ENCODE measurements around the gene DMD. TPM values are rescaled to one million over a fixed set of nuclear protein-coding genes. Genes with fewer than 3 reads are reported as not detected.

The DMD gene
- total and polyA plus RNA-seq, 2 donors (not counting 1 experiment from before 2014, with no cell fraction given) = 5.1 to 7.2 TPM

DNA sequence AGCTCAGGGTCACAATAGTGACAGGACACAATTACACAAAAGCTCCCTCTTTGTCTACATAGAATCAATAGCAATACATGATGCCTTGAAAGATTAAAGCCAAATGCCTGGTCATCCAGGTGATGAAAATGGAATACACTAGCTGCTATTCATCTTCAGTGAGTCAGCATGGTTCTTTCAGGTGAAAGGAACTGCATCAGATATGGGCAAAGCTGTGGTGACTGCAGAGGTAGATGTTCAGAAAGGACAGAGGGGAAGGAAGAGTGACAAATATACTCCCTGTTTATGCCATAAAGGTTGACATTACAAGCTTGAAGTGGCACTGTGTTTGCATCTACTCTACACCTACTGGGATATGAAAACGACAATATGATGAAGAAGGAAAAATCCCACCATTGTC lies 2119.5 kb downstream of the DMD start:
- Histone ChIP-seq H3K79me2 (ENCODE audit: control insufficient read depth, insufficient read depth, low read length) (no peaks in the 10 kb centered on the region), H3K4me3 (replicated peaks in 1 of 4; ENCODE audit: control extremely low read depth in 1 of 4, insufficient read depth in 1 of 4, low read depth in 3 of 4, low read length in 4 of 4) (no peak overlapping the region), H3K36me3 (ENCODE audit: control insufficient read depth, insufficient read depth, low read length) (no peaks in the 10 kb centered on the region), H3K9ac (ENCODE audit: insufficient read depth, low read length) (no peak overlapping the region), H2AFZ (ENCODE audit: low read length) (no peak overlapping the region), H3K4me2 (ENCODE audit: extremely low read depth, insufficient read depth, low read length) (no peak overlapping the region), H4K20me1 (ENCODE audit: control insufficient read depth, extremely low read depth, insufficient read depth, low read length) (no peaks in the 10 kb centered on the region), H3K27me3 (ENCODE audit: control insufficient read depth, insufficient read depth, low read length) (no peaks in the 10 kb centered on the region), H3K4me1 (ENCODE audit: control insufficient read depth, extremely low read depth, insufficient read depth, low read length) (no peaks in the 10 kb centered on the region), H3K27ac (ENCODE audit: insufficient read depth, low read length) (no peak overlapping the region), H3K9me3 (ENCODE audit: control insufficient read depth, insufficient read depth, low read depth, low read length) (no peaks in the 10 kb centered on the region)
- no peak for DNase-seq (ENCODE audit: low read depth in 2 of 2)
- no peak for TF ChIP-seq CTCF (conservative IDR thresholded peaks at IDR 0.05 in 1 of 2, IDR thresholded peaks at IDR 0.05 in 1 of 2; ENCODE audit: low read depth in 1 of 2, low read length in 2 of 2)
- TF ChIP-seq EZH2 (IDR thresholded peaks at IDR 0.05; ENCODE audit: low read length, missing control alignments) = no peak

- Histone ChIP-seq H3K79me2 (ENCODE audit: control insufficient read depth, insufficient read depth, low read length) (no peaks in the 10 kb centered on the region), H3K27ac (ENCODE audit: insufficient read depth, low read length) (no peak overlapping the region), H3K4me3 (replicated peaks in 1 of 4; ENCODE audit: control extremely low read depth in 1 of 4, insufficient read depth in 1 of 4, low read depth in 3 of 4, low read length in 4 of 4) (no peak overlapping the region), H3K9ac (ENCODE audit: insufficient read depth, low read length) (no peak overlapping the region), H2AFZ (ENCODE audit: low read length) (no peak overlapping the region), H3K4me2 (ENCODE audit: extremely low read depth, insufficient read depth, low read length) (no peak overlapping the region), H3K36me3 (ENCODE audit: control insufficient read depth, insufficient read depth, low read length) (no peaks in the 10 kb centered on the region), H3K27me3 (ENCODE audit: control insufficient read depth, insufficient read depth, low read length) (no peaks in the 10 kb centered on the region), H3K4me1 (ENCODE audit: control insufficient read depth, extremely low read depth, insufficient read depth, low read length) (no peaks in the 10 kb centered on the region), H3K9me3 (ENCODE audit: control insufficient read depth, insufficient read depth, low read depth, low read length) (no peaks in the 10 kb centered on the region), H4K20me1 (ENCODE audit: control insufficient read depth, extremely low read depth, insufficient read depth, low read length) (no peaks in the 10 kb centered on the region)
- TF ChIP-seq CTCF (conservative IDR thresholded peaks at IDR 0.05 in 1 of 2, IDR thresholded peaks at IDR 0.05 in 1 of 2; ENCODE audit: low read depth in 1 of 2, low read length in 2 of 2) (no peak), EZH2 (IDR thresholded peaks at IDR 0.05; ENCODE audit: low read length, missing control alignments) (no peak)
- DNase-seq (ENCODE audit: low read depth in 2 of 2) = no peak
Observed at GRCh38 chrX:31074522-31074921, 2136.8 kb downstream of the DMD start.

- Histone ChIP-seq H3K9me3 (ENCODE audit: control insufficient read depth, insufficient read depth, low read depth, low read length) (no peaks in the 10 kb centered on the region), H3K27ac (ENCODE audit: insufficient read depth, low read length) (no peak within 1 kb of the TSS), H3K79me2 (ENCODE audit: control insufficient read depth, insufficient read depth, low read length) (no peaks in the 10 kb centered on the region), H4K20me1 (ENCODE audit: control insufficient read depth, extremely low read depth, insufficient read depth, low read length) (no peaks in the 10 kb centered on the region), H3K4me1 (ENCODE audit: control insufficient read depth, extremely low read depth, insufficient read depth, low read length) (no peaks in the 10 kb centered on the region), H3K27me3 (ENCODE audit: control insufficient read depth, insufficient read depth, low read length) (no peaks in the 10 kb centered on the region), H3K9ac (ENCODE audit: insufficient read depth, low read length) (no peak within 1 kb of the TSS), H3K36me3 (ENCODE audit: control insufficient read depth, insufficient read depth, low read length) (no peaks in the 10 kb centered on the region), H3K4me3 (replicated peaks in 1 of 4; ENCODE audit: control extremely low read depth in 1 of 4, insufficient read depth in 1 of 4, low read depth in 3 of 4, low read length in 4 of 4) (no peak within 1 kb of the TSS), H2AFZ (ENCODE audit: low read length) (no peak within 1 kb of the TSS), H3K4me2 (ENCODE audit: extremely low read depth, insufficient read depth, low read length) (no peak within 1 kb of the TSS)
- TF ChIP-seq EZH2 (IDR thresholded peaks at IDR 0.05; ENCODE audit: low read length, missing control alignments) (no peak), CTCF (conservative IDR thresholded peaks at IDR 0.05 in 1 of 2, IDR thresholded peaks at IDR 0.05 in 1 of 2; ENCODE audit: low read depth in 1 of 2, low read length in 2 of 2) (no peak)
- no peak for DNase-seq (ENCODE audit: low read depth in 2 of 2)
Observed at GRCh38 chrX:31071725-31072124, 2139.6 kb downstream of the DMD start, which contains the start of gene FTHL17. FTHL17 (minus strand) TSS chrX:31072041; CDS start chrX:31071953, 88 bp downstream.
